OCI-LY1 (cell line): ENCODE results near the gene TLX3.

Source experiments
- H2AFZ ChIP-seq: fragments of 200-600 bp; sonication (generic), shearing (Covaris generic); 2 replicates; pipeline ENCODE4 v1.6.0; 2014; ENCODE audit warnings: antibody characterized with exemption, mild to moderate bottlenecking, low read length
- H3F3A ChIP-seq: fragments of 200-600 bp; sonication (generic), shearing (Covaris generic); 2 replicates; pipeline ENCODE4 v1.6.0; 2014; ENCODE audit warnings: mild to moderate bottlenecking, antibody characterized with exemption, low read length, moderate library complexity; ENCODE audit not compliant: insufficient read depth
- H3K27ac ChIP-seq: fragments of 200-600 bp; sonication (generic); 2 replicates; pipeline ENCODE4 v1.5.1; 2014; ENCODE audit warnings: low read length, mixed run types, mild to moderate bottlenecking, low read depth; ENCODE audit not compliant: poor library complexity, severe bottlenecking
- H3K27me3 ChIP-seq: fragments of 200-600 bp; sonication (generic); 2 replicates; pipeline ENCODE4 v1.6.0; 2014; ENCODE audit warnings: antibody characterized with exemption, mild to moderate bottlenecking, low read length, moderate library complexity; ENCODE audit not compliant: insufficient read depth
- H3K36me3 ChIP-seq: fragments of 200-600 bp; sonication (generic); 2 replicates; pipeline ENCODE4 v1.6.1; 2014; ENCODE audit warnings: mild to moderate bottlenecking, antibody characterized with exemption, low read length, moderate library complexity, mixed read lengths; ENCODE audit not compliant: insufficient read depth
- H3K4me1 ChIP-seq: fragments of 200-600 bp; sonication (generic); 2 replicates; pipeline ENCODE4 v1.5.1; 2014; ENCODE audit warnings: mild to moderate bottlenecking, low read length, moderate library complexity; ENCODE audit not compliant: insufficient read depth, severe bottlenecking
- H3K4me2 ChIP-seq: fragments of 200-600 bp; sonication (generic), shearing (Covaris generic); 2 replicates; pipeline ENCODE4 v1.6.1; 2014; ENCODE audit warnings: low read length
- H3K4me3 ChIP-seq: fragments of 200-600 bp; sonication (generic); 2 replicates; pipeline ENCODE4 v1.5.1; 2014; ENCODE audit warnings: low read length, low read depth, mild to moderate bottlenecking, mixed read lengths; ENCODE audit not compliant: poor library complexity, severe bottlenecking
- H3K79me2 ChIP-seq: fragments of 200-600 bp; shearing (Covaris generic); 2 replicates; pipeline ENCODE4 v1.6.1; 2016; ENCODE audit warnings: mixed run types, low read length, mixed read lengths; ENCODE audit not compliant: insufficient read depth
- H3K9ac ChIP-seq: fragments of 200-600 bp; sonication (generic), shearing (Covaris generic); 2 replicates; pipeline ENCODE4 v1.6.1; 2014; ENCODE audit warnings: mild to moderate bottlenecking, low read length, mixed read lengths
- H3K9me2 ChIP-seq: fragments of 200-600 bp; sonication (generic), shearing (Covaris generic); 2 replicates; pipeline ENCODE4 v1.6.1; 2014; ENCODE audit warnings: low read depth, mild to moderate bottlenecking, low read length, mixed read lengths
- H3K9me3 ChIP-seq: fragments of 200-600 bp; shearing (Covaris generic); 2 replicates; pipeline ENCODE4 v1.6.1; 2014; ENCODE audit warnings: low read length, mixed read lengths
- H4K20me1 ChIP-seq: fragments of 200-600 bp; sonication (generic), shearing (Covaris generic); 2 replicates; pipeline ENCODE4 v1.6.0; 2016; ENCODE audit warnings: mild to moderate bottlenecking, low read length; ENCODE audit not compliant: insufficient read depth
- EZH2 ChIP-seq: fragments of 200-600 bp; sonication (generic), shearing (Covaris generic); IDR thresholded peaks from 2 replicates; pipeline ENCODE4 v1.8.0; 2017; ENCODE audit warnings: borderline replicate concordance, mixed run types, mild to moderate bottlenecking, antibody characterized with exemption, low read length, moderate library complexity, mixed read lengths
- TF ChIP-seq, protein P1 (sequence below): fragments of 200-600 bp; sonication (generic), shearing (Covaris generic); IDR thresholded peaks from 2 replicates; pipeline ENCODE4 v1.5.1; 2017; ENCODE audit warnings: mild to moderate bottlenecking, antibody characterized with exemption, low read length, moderate library complexity, mixed read lengths

TLX3 gene

GRCh38 chr5:171337210-171337569 lies 28.1 kb downstream of the TLX3 start:
- TF ChIP-seq EZH2 = no peak
- TF ChIP-seq, protein P1, sequence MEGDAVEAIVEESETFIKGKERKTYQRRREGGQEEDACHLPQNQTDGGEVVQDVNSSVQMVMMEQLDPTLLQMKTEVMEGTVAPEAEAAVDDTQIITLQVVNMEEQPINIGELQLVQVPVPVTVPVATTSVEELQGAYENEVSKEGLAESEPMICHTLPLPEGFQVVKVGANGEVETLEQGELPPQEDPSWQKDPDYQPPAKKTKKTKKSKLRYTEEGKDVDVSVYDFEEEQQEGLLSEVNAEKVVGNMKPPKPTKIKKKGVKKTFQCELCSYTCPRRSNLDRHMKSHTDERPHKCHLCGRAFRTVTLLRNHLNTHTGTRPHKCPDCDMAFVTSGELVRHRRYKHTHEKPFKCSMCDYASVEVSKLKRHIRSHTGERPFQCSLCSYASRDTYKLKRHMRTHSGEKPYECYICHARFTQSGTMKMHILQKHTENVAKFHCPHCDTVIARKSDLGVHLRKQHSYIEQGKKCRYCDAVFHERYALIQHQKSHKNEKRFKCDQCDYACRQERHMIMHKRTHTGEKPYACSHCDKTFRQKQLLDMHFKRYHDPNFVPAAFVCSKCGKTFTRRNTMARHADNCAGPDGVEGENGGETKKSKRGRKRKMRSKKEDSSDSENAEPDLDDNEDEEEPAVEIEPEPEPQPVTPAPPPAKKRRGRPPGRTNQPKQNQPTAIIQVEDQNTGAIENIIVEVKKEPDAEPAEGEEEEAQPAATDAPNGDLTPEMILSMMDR = no peak
- H2AFZ ChIP-seq = no peak overlapping the region
- H3K4me1 ChIP-seq = no peaks in the 10 kb centered on the region
- H3K27ac ChIP-seq = no peak overlapping the region
- no peak overlapping the region for H3K4me2 ChIP-seq
- no peaks in the 10 kb centered on the region for H4K20me1 ChIP-seq
- H3K79me2 ChIP-seq = no peaks in the 10 kb centered on the region
- H3K9me2 ChIP-seq = no peaks in the 10 kb centered on the region
- no peaks in the 10 kb centered on the region for H3K9me3 ChIP-seq
- no peaks in the 10 kb centered on the region for H3F3A ChIP-seq
- H3K9ac ChIP-seq = no peak overlapping the region
- no peaks in the 10 kb centered on the region for H3K36me3 ChIP-seq
- H3K4me3 ChIP-seq = no peak overlapping the region
- no peaks in the 10 kb centered on the region for H3K27me3 ChIP-seq

DNA sequence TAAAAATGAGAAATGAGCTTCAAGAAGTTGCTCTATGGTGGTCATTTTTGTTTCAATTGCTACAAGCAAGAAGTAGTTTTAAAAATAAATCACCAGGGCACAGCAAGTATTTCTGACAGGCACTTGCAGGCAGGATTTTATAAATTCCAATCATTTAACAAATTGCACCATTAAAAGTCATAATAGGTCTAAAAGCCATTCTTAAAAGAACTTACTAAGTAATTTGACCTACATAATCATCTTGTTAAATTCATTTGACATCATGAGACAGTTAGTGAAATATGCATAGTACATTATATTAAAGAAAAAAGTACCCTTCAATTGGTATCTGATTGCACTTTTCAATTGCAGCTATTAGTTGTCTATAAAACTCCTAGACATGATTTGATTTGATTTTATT lies 31.0 kb downstream of the TLX3 start:
- no peaks in the 10 kb centered on the region for H3K79me2 ChIP-seq
- H3K27me3 ChIP-seq = no peaks in the 10 kb centered on the region
- no peaks in the 10 kb centered on the region for H3F3A ChIP-seq
- H2AFZ ChIP-seq = no peak overlapping the region
- no peaks in the 10 kb centered on the region for H3K9me3 ChIP-seq
- no peak overlapping the region for H3K4me3 ChIP-seq
- no peaks in the 10 kb centered on the region for H3K4me1 ChIP-seq
- no peak overlapping the region for H3K9ac ChIP-seq
- H3K4me2 ChIP-seq = no peak overlapping the region
- H3K9me2 ChIP-seq = no peaks in the 10 kb centered on the region
- TF ChIP-seq EZH2 = no peak
- TF ChIP-seq, protein P1 = no peak
- no peaks in the 10 kb centered on the region for H4K20me1 ChIP-seq
- H3K27ac ChIP-seq = no peak overlapping the region
- H3K36me3 ChIP-seq = no peaks in the 10 kb centered on the region

GRCh38 chr5:171340491-171340890 lies 31.4 kb downstream of the TLX3 start:
- Histone ChIP-seq H2AFZ (no peak overlapping the region), H3K27ac (no peak overlapping the region), H3K9ac (no peak overlapping the region), H3K9me2 (no peaks in the 10 kb centered on the region), H3K27me3 (no peaks in the 10 kb centered on the region), H3K79me2 (no peaks in the 10 kb centered on the region), H3K4me1 (no peaks in the 10 kb centered on the region), H3K4me3 (no peak overlapping the region), H3K9me3 (no peaks in the 10 kb centered on the region), H3K4me2 (no peak overlapping the region), H3F3A (no peaks in the 10 kb centered on the region), H3K36me3 (no peaks in the 10 kb centered on the region), H4K20me1 (no peaks in the 10 kb centered on the region)
- TF ChIP-seq EZH2 = no peak
- TF ChIP-seq, protein P1 = no peak
